HUES48 (cell line): Measurements from ENCODE around the gene AP3D1.
A peak's percentile ranks its signal among the peaks of the same experiment; 100 is the strongest.

Experiments used
- H3K27ac ChIP-seq: one replicate; pipeline ENCODE4 v1.7.0; 2013; ENCODE audit warnings: low read depth, low read length, inconsistent platforms
- H3K27me3 ChIP-seq: 2 replicates; pipeline ENCODE4 v1.6.1; 2013; ENCODE audit warnings: mild to moderate bottlenecking, low read length; ENCODE audit not compliant: control insufficient read depth, insufficient read depth
- H3K36me3 ChIP-seq: 2 replicates; pipeline ENCODE4 v1.6.1; 2013; ENCODE audit warnings: low read length; ENCODE audit not compliant: control insufficient read depth, insufficient read depth
- H3K4me1 ChIP-seq: 2 replicates; pipeline ENCODE4 v1.6.1; 2013; ENCODE audit warnings: mild to moderate bottlenecking, low read length; ENCODE audit not compliant: control insufficient read depth, insufficient read depth
- H3K4me3 ChIP-seq: 2 replicates; pipeline ENCODE4 v1.5.1; 2013; ENCODE audit warnings: mild to moderate bottlenecking, low read depth, low read length
- H3K9ac ChIP-seq: 2 replicates; pipeline ENCODE4 v1.6.1; 2013; ENCODE audit warnings: mild to moderate bottlenecking, low read depth, low read length, moderate library complexity
- H3K9me3 ChIP-seq: 2 replicates; pipeline ENCODE4 v1.6.1; 2013; ENCODE audit warnings: low read length; ENCODE audit not compliant: control insufficient read depth, insufficient read depth

Gene AP3D1

GRCh38 chr19:2168619-2169424 is 17.5 kb upstream of the AP3D1 start:
- no peaks in the 10 kb centered on the region for H3K9me3 ChIP-seq
- H3K27me3 ChIP-seq, result no peaks in the 10 kb centered on the region
- H3K27ac ChIP-seq, result peak overlapping the region; percentile 86
- H3K36me3 ChIP-seq, result no peaks in the 10 kb centered on the region
- H3K4me1 ChIP-seq, result peaks cover 14% of the 10 kb centered on the region
- H3K4me3 ChIP-seq, result no peak overlapping the region
- H3K9ac ChIP-seq, result no peak overlapping the region

- peaks cover 14% of the 10 kb centered on the region for H3K4me1 ChIP-seq
- H3K4me3 ChIP-seq, result no peak overlapping the region
- H3K9me3 ChIP-seq, result no peaks in the 10 kb centered on the region
- no peak overlapping the region for H3K9ac ChIP-seq
- no peaks in the 10 kb centered on the region for H3K36me3 ChIP-seq
- H3K27ac ChIP-seq, result peak overlapping the region; percentile 86
- H3K27me3 ChIP-seq, result no peaks in the 10 kb centered on the region
These were observed 16.7 kb upstream of the AP3D1 start for GRCh38 chr19:2167896-2168618.

GRCh38 chr19:2166741-2167738 is 15.7 kb upstream of the AP3D1 start:
- Histone ChIP-seq H3K27ac (no peak overlapping the region), H3K9ac (no peak overlapping the region), H3K4me3 (no peak overlapping the region), H3K9me3 (no peaks in the 10 kb centered on the region), H3K36me3 (no peaks in the 10 kb centered on the region), H3K4me1 (peaks cover 14% of the 10 kb centered on the region), H3K27me3 (no peaks in the 10 kb centered on the region)

GRCh38 chr19:2164020-2164998 is 12.9 kb upstream of the AP3D1 start:
- Histone ChIP-seq H3K4me1 (no peaks in the 10 kb centered on the region), H3K4me3 (peak overlapping the region; percentile 85)

GRCh38 chr19:2160379-2160778 is 9.0 kb upstream of the AP3D1 start:
- H3K36me3 ChIP-seq, result no peaks in the 10 kb centered on the region
- no peak overlapping the region for H3K4me3 ChIP-seq
- no peaks in the 10 kb centered on the region for H3K27me3 ChIP-seq
- no peaks in the 10 kb centered on the region for H3K4me1 ChIP-seq
- H3K9me3 ChIP-seq, result no peaks in the 10 kb centered on the region
- H3K27ac ChIP-seq, result no peak overlapping the region
- H3K9ac ChIP-seq, result no peak overlapping the region

More at GRCh38 chr19:2164020-2164998, 12.9 kb upstream of the AP3D1 start:
- no peaks in the 10 kb centered on the region for H3K27me3 ChIP-seq
- H3K36me3 ChIP-seq, result no peaks in the 10 kb centered on the region
- H3K9me3 ChIP-seq, result no peaks in the 10 kb centered on the region
- peak overlapping the region; percentile 88 for H3K27ac ChIP-seq
- no peak overlapping the region; the same call in 1 of the 2 replicates for H3K9ac ChIP-seq

GRCh38 chr19:2157452-2157851 is 6.1 kb upstream of the AP3D1 start:
- Histone ChIP-seq H3K27ac (no peak overlapping the region), H3K36me3 (no peaks in the 10 kb centered on the region), H3K27me3 (no peaks in the 10 kb centered on the region), H3K9me3 (no peaks in the 10 kb centered on the region), H3K9ac (no peak overlapping the region), H3K4me1 (no peaks in the 10 kb centered on the region), H3K4me3 (no peak overlapping the region)

GRCh38 chr19:2154587-2155075 is 3.3 kb upstream of the AP3D1 start:
- no peak overlapping the region for H3K27ac ChIP-seq

GRCh38 chr19:2150794-2151338 is 500 bp downstream of the AP3D1 start:
- no peaks in the 10 kb centered on the region for H3K27me3 ChIP-seq
- H3K9me3 ChIP-seq, result no peaks in the 10 kb centered on the region
- H3K27ac ChIP-seq, result peak overlapping the region; percentile 84
- H3K36me3 ChIP-seq, result 0 out of 2 replicates have a peak, but pooled peaks cover 16% of the 10 kb centered on the region
- H3K4me1 ChIP-seq, result peaks cover 12% of the 10 kb centered on the region
- peak overlapping the region; percentile 99 for H3K4me3 ChIP-seq
- H3K9ac ChIP-seq, result peak overlapping the region; percentile 92

More at GRCh38 chr19:2154587-2155075, 3.3 kb upstream of the AP3D1 start:
- no peaks in the 10 kb centered on the region for H3K9me3 ChIP-seq
- H3K36me3 ChIP-seq, result 0 out of 2 replicates have a peak, but pooled peaks cover 4% of the 10 kb centered on the region
- peaks cover 8% of the 10 kb centered on the region for H3K4me1 ChIP-seq
- H3K9ac ChIP-seq, result no peak overlapping the region
- H3K4me3 ChIP-seq, result no peak overlapping the region
- no peaks in the 10 kb centered on the region for H3K27me3 ChIP-seq

GRCh38 chr19:2149980-2150793 is 1.2 kb downstream of the AP3D1 start:
- peak overlapping the region; percentile 84 for H3K27ac ChIP-seq
- H3K27me3 ChIP-seq, result no peaks in the 10 kb centered on the region
- peaks cover 16% of the 10 kb centered on the region; the same call in 1 of the 2 replicates for H3K36me3 ChIP-seq
- peaks cover 12% of the 10 kb centered on the region for H3K4me1 ChIP-seq
- peak overlapping the region; percentile 99 for H3K4me3 ChIP-seq
- peak overlapping the region; percentile 92 for H3K9ac ChIP-seq
- no peaks in the 10 kb centered on the region for H3K9me3 ChIP-seq
